Motor neuron (in vitro differentiated cells): ENCODE data around the gene KIFAP3. TPM values are rescaled to one million over a fixed set of nuclear protein-coding genes. Genes with fewer than 3 reads are reported as not detected.
A peak's percentile ranks its signal among the peaks of the same experiment; 100 is the strongest.
"Not testable (repeated sequence)": the region's sequence is repeated elsewhere in the genome, so short reads cannot be mapped to it uniquely, and the experiment has no call there.

Source experiments
- ATAC-seq, 8 experiments: fragments of 200-7000 bp; cut with Tn5 transposase; replicated peaks in 6 of 8; 2 replicates each; pipeline ENCODE4 v1.8.0; 2021; ENCODE audit warnings: mild to moderate bottlenecking in 8 of 8, moderate library complexity in 8 of 8
- H3K27ac ChIP-seq, 2 donors: fragments of 250-450 bp; sonication (Bioruptor Pico); 2 replicates each; pipeline ENCODE4 v1.9.0; 2021; ENCODE audit warnings: antibody characterized with exemption in 2 of 2, mild to moderate bottlenecking in 2 of 2, moderate library complexity in 1 of 2
- H3K4me1 ChIP-seq, 2 donors: fragments of 250-450 bp; sonication (Bioruptor Pico); replicated peaks in 1 of 2; 2 replicates each; pipeline ENCODE4 v1.6.1; 2021; ENCODE audit warnings: antibody characterized with exemption in 2 of 2, mild to moderate bottlenecking in 2 of 2, moderate library complexity in 1 of 2
- H3K4me3 ChIP-seq, 5 donors: fragments of 250-450 bp; sonication (Bioruptor Pico); 2 replicates each; pipeline ENCODE4 v1.9.0; 2021; ENCODE audit warnings: antibody characterized with exemption in 5 of 5, mild to moderate bottlenecking in 5 of 5, moderate library complexity in 4 of 5
- WGBS, 10 experiments: fragments of 450-650 bp; shearing (Covaris generic); methylation state at CpG; one replicate each; pipeline ENCODE4 v1.0.0; 2022; 5-methylcytosine and 5-hydroxymethylcytosine counted together
- in situ Hi-C, 9 experiments: fragments of 400-800 bp; cut with MboI; loops; one replicate each; pipeline ENCODE4 v1.15.0; 2021; ENCODE audit warnings: low sequenced_read_pairs in 9 of 9, low pct_unique_long_range_greater_than_20kb in 2 of 9; ENCODE audit not compliant: unreplicated experiment in 9 of 9
- total RNA-seq, 8 experiments: library from RNA; unstranded; fragments of 300-600 nt; gene quantifications; 2 replicates each; pipeline versions ENCODE4 v1.2.3 to v1.2.4, GENCODE V29; 2022

KIFAP3 gene
- total RNA-seq, 8 experiments from 2014 or later: 17.1 to 141 (median 88.8) TPM

DNA sequence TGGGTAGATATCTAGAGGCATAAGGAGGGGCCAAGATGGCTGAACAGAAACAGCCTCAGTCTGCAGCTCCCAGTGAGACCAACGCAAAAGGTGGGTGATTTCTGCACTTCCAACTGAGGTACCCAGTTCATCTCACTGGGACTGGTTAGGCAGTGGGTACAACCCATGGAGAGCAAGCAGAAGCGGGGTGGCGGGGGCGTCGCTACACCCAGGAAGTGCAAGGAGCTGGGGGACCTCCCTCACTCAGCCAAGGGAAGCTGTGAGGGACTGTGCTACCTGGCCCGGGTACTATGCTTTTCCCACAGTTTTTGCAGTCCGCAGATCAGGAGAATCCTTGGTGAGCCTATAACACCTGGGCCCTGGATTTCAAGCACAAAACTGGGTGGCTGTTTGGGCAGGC, 26.0 kb downstream of the KIFAP3 start:
- WGBS, 10 experiments: 50 to 100% (median 93%) methylated on average over 1 to 7 of the region's 7 CpGs; no CpG with 5 or more reads in 1 of the 10 experiments
- Histone ChIP-seq H3K4me1 (no peaks in the 10 kb centered on the region), H3K27ac (no peak overlapping the region), H3K4me3 (no peak overlapping the region)
- ATAC-seq: no peak
- in situ Hi-C loops: no loop called here

DNA sequence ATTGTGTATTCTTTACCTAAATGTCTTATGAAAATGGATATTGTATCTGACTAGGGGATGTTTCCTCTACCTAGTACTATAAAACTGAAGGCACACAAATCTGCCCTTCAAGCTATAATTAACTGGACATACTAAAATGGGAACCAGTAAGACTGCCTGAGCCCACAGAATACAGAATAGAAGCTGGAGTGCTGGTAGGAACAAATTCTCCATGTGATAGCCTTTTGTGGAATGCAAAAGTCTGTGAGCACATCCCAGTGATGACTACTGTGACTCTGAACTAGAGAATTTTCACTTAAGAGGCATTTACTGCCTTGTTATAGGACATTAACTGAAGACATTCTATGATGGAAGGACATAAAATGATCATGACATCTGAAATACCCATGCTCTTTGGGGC, 30.3 kb downstream of the KIFAP3 start:
- in situ Hi-C loops: no loop called here
- no peak overlapping the region for H3K4me3 ChIP-seq
- H3K27ac ChIP-seq: no peak overlapping the region
- H3K4me1 ChIP-seq: no peaks in the 10 kb centered on the region
- ATAC-seq: no peak

DNA sequence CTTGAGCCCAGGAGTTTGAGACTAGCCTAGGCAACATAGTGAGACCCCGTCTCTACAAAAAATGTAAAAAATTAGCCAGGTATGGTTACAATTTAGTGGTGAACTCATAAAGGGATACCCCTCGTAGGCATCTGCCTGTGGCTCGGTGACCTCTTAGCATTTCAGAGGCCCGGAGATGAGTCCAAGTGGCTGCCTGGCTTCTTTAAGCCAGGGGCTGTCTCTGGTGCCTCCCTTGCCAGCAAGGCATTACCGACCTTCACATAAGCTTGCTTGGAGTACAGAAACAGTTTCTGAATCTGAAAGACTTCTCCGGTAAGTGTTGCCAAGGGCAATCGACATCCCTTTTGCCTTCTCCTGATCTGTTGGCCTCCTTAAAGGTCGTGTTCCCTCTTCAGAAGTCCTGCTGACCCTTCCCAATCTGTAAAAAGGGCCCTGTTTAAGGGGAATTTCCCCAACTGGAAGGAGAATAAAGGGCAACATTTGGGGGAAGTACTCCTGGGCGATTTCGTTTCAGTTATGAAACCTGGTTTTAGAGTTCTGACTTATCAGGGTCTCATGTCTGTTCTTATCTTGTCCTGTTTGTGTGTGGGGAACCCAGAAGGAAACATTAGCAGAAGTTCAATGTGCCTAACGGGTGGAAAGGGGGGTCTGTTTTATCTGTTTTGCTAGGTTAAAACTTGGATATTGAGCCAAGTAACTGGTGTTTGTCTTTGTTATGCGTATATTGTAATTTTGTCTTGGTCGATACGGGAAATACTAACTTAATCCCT, 32.9 kb downstream of the KIFAP3 start:
- H3K4me3 ChIP-seq: no peak overlapping the region
- H3K4me1 ChIP-seq: no peaks in the 10 kb centered on the region
- no peak overlapping the region for H3K27ac ChIP-seq
- in situ Hi-C loops: no loop called here
- no peak for ATAC-seq
- 83 to 97% (median 91%) methylated on average over 2 to 14 of the region's 14 CpGs; no CpG with 5 or more reads in 1 of the 10 experiments for whole genome bisulfite sequencing, 10 experiments

DNA sequence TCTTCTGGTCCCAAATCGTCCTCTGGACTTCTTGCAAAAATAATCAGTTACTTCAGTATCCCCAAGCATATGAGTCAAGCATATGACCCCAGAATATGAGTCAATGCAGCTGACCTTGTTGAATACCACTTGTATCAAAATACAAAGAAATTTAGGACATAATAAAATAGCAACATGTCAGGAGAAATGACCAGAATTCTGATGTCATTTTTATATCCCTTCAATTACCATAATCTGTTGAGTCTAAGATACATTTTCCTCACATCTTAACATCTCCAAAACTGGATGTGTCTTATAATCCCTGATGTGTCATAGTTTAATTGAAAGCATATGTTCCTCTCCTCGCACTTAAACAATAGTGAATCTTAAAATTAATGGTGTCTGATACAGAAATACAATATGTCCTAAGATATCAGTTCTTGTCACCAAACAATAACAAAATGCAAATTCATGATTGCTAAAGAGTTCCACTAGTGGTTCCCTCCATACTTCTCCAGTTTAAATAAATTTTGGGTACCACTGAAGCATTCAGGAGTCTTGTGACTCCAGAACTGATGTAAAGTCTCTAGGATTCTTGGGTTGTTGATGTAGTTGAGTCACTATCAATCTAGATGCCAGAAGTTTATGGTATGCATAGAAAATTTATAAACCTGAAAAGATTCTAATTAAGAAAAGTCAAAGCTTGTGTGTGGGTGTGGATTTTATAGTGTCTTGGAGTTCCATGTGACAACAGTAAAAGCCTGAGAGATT, 41.8 kb downstream of the KIFAP3 start:
- ATAC-seq: peak in 1 of 8 experiments; percentile 74
- H3K4me1 ChIP-seq: no peaks in the 10 kb centered on the region
- 11 to 100% (median 66%) methylated on average over 1 to 2 of the region's 2 CpGs for WGBS, 10 experiments
- H3K27ac ChIP-seq: no peak overlapping the region
- in situ Hi-C loops: no loop called here
- no peak overlapping the region for H3K4me3 ChIP-seq

DNA sequence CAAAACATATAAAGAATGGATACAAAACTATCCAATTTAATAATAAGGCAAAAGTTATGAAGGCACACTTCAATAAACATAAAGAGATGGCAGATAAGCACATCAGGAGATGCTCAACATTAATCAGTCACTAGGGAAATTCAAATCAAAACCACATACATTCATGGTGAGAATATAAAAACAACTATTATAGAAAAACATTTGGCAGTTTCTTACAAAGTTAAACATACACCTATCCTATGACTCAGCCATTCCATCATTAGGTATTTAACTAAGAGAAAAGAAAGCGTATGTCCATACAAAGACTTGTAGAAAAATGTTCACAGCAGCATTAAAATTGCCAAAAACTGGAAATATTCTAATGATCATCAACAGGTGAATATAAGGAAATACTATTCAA, 44.3 kb downstream of the KIFAP3 start:
- in situ Hi-C loops: no loop called here
- Histone ChIP-seq H3K27ac (no peak overlapping the region), H3K4me3 (no peak overlapping the region), H3K4me1 (no peaks in the 10 kb centered on the region)
- 18 to 100% (median 92%) methylated on average over 1 of the region's 1 CpG; no CpG with 5 or more reads in 2 of the 10 experiments for WGBS, 10 experiments
- ATAC-seq: no peak

DNA sequence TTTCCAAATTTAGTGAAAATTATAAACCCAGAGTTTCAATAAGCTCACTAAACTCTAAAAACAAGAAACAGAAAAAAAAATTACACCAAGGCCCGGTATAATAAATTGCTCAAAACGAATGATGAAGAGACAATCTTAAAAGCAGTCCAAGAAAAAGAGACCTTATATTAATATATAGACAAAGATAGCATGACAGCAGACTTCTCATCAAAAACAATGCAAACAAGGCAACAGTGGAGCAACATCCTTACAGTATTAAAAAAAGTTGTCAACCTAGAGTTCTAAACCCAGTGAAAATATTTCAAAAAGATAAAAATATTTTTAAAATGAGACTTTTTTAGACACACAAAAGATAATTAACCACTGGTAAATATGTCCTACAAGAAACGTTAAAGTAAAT, 46.7 kb downstream of the KIFAP3 start:
- no peak for ATAC-seq
- Histone ChIP-seq H3K27ac (no peak overlapping the region), H3K4me3 (no peak overlapping the region), H3K4me1 (no peaks in the 10 kb centered on the region)
- in situ Hi-C loops: no loop called here
- 65 to 100% (median 85%) methylated on average over 2 to 3 of the region's 3 CpGs for WGBS, 10 experiments

DNA sequence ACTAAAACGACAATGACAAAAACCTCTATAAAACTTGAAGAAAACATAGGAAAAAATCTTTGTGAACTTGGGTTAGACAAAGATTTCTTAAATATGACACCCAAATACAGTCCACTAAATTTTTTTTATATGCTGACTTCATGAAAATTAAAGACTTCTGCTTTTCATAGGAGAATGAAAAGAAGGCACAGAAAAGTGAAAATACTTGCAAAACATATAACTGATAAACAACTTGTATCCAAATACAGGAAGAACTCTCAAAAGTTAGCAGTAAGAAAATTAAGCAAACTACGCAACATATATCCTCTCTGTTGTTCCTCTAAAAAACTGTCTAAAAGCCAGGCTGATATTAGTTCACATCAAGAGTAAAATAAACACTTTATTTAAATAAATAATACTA, 53.6 kb downstream of the KIFAP3 start:
- in situ Hi-C loops: no loop called here
- no peak for ATAC-seq
- H3K4me1 ChIP-seq: no peaks in the 10 kb centered on the region

DNA sequence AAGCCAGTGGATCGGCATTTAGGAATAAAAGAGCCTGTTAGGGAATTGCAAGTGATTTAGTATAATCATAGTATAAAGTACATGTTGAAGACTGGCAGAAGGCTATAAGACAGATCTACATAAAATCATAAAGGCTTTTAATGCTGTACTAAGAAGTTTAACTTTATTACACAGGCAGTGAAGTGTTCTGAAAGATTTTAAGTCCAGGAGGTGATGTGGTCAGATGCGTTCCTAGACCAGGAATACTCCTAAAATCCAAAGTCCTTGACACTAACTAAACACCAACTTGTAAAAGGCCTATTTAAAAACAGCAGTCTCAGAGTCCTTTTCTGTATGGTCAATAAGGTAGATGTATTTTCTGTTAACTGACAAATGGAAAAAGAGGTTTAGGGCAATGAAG, 57.0 kb downstream of the KIFAP3 start:
- 89 to 100% (median 98%) methylated on average over 1 to 2 of the region's 2 CpGs for WGBS, 10 experiments

More for the DNA sequence above, 53.6 kb downstream of the KIFAP3 start:
- no peak overlapping the region for H3K4me3 ChIP-seq
- 84 to 100% (median 93%) methylated on average over 2 of the region's 2 CpGs; no CpG with 5 or more reads in 1 of the 10 experiments for WGBS, 10 experiments
- no peak overlapping the region for H3K27ac ChIP-seq

DNA sequence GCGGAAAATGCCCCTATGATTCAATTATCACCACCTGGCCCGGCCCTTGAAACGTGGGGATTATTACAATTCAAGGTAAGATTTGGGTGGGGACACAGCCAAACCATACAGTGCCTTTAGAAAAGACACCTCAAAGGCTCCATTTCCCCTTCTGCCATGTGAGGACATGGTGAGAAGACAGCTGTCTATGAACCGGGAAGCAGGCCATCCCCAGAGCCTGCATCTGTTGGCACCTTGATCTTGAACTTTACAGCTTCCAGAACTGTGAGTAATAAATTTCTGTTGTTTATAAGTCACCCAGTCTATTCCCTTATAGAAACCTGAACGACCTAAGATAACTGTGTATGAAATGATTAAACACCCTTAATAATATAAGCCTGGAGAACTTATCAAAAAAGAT, 61.6 kb downstream of the KIFAP3 start:
- ATAC-seq: no peak
- WGBS, 10 experiments: 20 to 93% (median 85%) methylated on average over 1 to 5 of the region's 5 CpGs; no CpG with 5 or more reads in 2 of the 10 experiments
- in situ Hi-C loops: no loop called here

More for the DNA sequence above, 57.0 kb downstream of the KIFAP3 start:
- in situ Hi-C loops: no loop called here
- Histone ChIP-seq H3K4me3 (no peak overlapping the region), H3K4me1 (no peaks in the 10 kb centered on the region), H3K27ac (no peak overlapping the region)
- ATAC-seq: no peak

DNA sequence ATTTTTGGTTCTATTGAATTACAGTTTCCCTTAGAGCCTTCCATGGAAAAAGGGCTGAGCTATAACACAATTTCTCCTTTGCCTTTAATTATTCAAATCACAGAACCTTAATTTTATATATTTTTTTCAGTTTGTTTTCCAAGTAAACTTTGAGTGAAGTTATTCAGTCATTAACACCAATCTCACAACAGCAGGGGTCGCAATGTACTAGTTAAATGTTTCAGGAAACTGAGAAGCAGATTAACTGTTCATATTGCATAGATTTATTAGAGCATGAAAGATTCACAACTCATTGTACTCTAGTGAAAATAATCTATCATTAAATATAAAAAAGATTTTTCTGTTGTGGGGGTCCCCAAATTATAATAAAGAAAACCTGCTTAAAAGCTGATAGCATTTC, 64.1 kb downstream of the KIFAP3 start:
- peak in 3 of 8 experiments; percentile 36 to 55 (median 39) for ATAC-seq
- in situ Hi-C loops: no loop called here
- Histone ChIP-seq H3K4me1 (no peaks in the 10 kb centered on the region), H3K27ac (no peak overlapping the region), H3K4me3 (no peak overlapping the region)
- WGBS, 10 experiments: 0 to 71% (median 50%) methylated on average over 1 of the region's 1 CpG; no CpG with 5 or more reads in 1 of the 10 experiments

More for the DNA sequence above, 61.6 kb downstream of the KIFAP3 start:
- H3K4me3 ChIP-seq: no peak overlapping the region
- H3K27ac ChIP-seq: no peak overlapping the region
- H3K4me1 ChIP-seq: no peaks in the 10 kb centered on the region

DNA sequence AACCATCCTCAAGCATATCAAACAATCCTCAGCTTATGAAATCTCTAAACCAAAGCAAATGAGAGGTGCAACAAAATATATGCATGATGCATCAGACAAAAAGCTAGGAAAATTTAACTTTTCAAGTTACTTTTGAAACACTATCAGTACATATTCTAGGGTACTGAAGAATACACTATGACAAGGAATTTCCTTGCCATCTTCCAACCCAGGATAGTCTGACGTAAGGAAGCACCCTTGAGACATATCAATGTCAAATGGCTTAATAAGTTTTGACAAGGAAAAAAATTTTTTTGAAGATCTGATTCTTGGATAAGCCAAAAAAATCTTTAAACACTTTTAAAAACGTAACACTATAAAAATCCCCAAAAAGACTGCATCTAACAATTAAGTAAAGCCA, 64.9 kb downstream of the KIFAP3 start:
- no peaks in the 10 kb centered on the region for H3K4me1 ChIP-seq
- H3K27ac ChIP-seq: no peak overlapping the region
- no peak for ATAC-seq
- no peak overlapping the region for H3K4me3 ChIP-seq
- in situ Hi-C loops: no loop called here
- 48 to 100% (median 87%) methylated on average over 1 to 2 of the region's 2 CpGs for WGBS, 10 experiments

DNA sequence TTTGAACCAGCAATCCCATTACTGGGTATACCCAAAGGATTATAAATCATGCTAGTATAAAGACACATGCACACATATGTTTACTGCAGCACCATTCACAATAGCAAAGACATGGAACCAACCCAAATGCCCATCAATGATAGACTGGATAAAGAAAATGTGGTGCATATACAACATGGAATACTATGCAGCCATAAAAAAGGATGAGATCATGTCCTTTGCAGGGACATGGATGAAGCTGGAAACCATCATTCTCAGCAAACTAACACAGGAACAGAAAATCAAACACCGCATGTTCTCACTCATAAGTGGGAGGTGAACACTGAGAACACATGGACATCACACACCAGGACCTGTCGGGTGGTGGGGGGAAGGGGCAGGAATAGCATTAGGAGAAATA, 65.8 kb downstream of the KIFAP3 start:
- WGBS, 10 experiments: 93 to 100% (median 100%) methylated on average over 1 to 2 of the region's 2 CpGs; no CpG with 5 or more reads in 5 of the 10 experiments
- H3K4me1 ChIP-seq, H3K27ac ChIP-seq, H3K4me3 ChIP-seq, in situ Hi-C loops, ATAC-seq: not testable (repeated sequence)

DNA sequence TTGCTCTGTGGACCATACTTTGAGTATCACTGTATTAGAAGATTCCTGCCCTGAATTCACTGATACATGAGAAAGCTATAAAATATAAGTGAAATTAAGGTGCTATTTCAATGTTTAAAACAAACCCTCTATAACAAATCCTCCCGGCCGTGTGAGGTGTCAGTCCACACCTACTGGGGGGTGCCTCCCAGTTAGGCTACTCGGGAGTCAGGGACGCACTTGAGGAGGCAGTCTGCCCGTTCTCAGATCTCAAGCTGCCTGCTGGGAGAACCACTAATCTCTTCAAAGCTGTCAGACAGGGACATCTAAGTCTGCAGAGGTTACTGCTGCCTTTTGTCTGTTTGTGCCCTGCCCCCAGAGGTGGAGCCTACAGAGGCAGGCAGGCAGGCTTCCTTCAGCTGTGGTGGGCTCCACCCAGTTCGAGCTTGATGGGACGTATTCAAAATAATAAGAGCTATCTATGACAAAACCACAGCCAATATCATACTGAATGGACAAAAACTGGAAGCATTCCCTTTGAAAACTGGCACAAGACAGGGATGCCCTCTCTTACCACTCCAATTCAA, 71.1 kb downstream of the KIFAP3 start:
- WGBS, 10 experiments: 40 to 87% (median 42%) methylated on average over 2 to 7 of the region's 7 CpGs; no CpG with 5 or more reads in 4 of the 10 experiments

More for the DNA sequence above, 71.1 kb downstream of the KIFAP3 start:
- H3K27ac ChIP-seq, in situ Hi-C loops, H3K4me3 ChIP-seq: not testable (repeated sequence)
- peaks cover 0 to 14% of the 10 kb centered on the region in 2 donors for H3K4me1 ChIP-seq
- peak in 1 of 8 experiments; percentile 16 for ATAC-seq
